HUES6 (cell line): ENCODE measurements around the gene IFI44L.

ENCODE experiments used
- H3K27ac ChIP-seq: 2 replicates; pipeline ENCODE4 v1.7.0; 2013; ENCODE audit warnings: low read depth, mild to moderate bottlenecking, low read length, inconsistent platforms
- H3K27me3 ChIP-seq: 2 replicates; pipeline ENCODE4 v1.6.1; 2013; ENCODE audit warnings: low read length; ENCODE audit not compliant: control insufficient read depth, insufficient read depth
- H3K36me3 ChIP-seq: 2 replicates; pipeline ENCODE4 v1.6.1; 2013; ENCODE audit warnings: low read length; ENCODE audit not compliant: control insufficient read depth, insufficient read depth
- H3K4me1 ChIP-seq: 2 replicates; pipeline ENCODE4 v1.6.1; 2013; ENCODE audit warnings: low read length; ENCODE audit not compliant: control insufficient read depth, insufficient read depth
- H3K4me3 ChIP-seq: 2 replicates; pipeline ENCODE4 v1.5.1; 2013; ENCODE audit warnings: low read depth, low read length
- H3K9ac ChIP-seq: one replicate; pipeline ENCODE4 v1.6.1; 2013; ENCODE audit warnings: mild to moderate bottlenecking, low read length
- H3K9me3 ChIP-seq: 2 replicates; pipeline ENCODE4 v1.6.1; 2013; ENCODE audit warnings: low read depth, low read length; ENCODE audit not compliant: control insufficient read depth, insufficient read depth

The IFI44L gene

DNA sequence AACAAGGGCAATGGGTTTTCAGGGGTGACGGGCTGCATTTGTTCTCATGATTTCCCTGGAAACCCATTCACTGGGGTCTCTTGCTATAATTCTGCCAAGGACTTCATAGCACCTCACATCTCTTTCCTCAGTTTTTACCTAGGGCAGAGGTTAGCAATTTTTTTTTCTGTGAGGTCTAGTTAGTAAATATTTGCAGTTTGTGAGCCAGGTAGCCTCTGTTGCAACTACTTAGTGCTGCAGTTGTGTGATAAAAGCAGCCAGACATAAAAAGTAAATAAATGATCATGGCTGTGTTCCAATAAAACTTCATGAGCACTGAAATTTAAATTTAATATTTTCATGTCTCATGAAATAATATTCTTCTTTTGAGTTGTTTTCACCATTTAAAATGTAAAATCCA, 67.1 kb downstream of the IFI44L start:
- Histone ChIP-seq H3K27me3 (no peaks in the 10 kb centered on the region), H3K4me3 (no peak overlapping the region), H3K9ac (no peak overlapping the region), H3K36me3 (no peaks in the 10 kb centered on the region), H3K4me1 (no peaks in the 10 kb centered on the region), H3K9me3 (no peaks in the 10 kb centered on the region), H3K27ac (no peak overlapping the region)

DNA sequence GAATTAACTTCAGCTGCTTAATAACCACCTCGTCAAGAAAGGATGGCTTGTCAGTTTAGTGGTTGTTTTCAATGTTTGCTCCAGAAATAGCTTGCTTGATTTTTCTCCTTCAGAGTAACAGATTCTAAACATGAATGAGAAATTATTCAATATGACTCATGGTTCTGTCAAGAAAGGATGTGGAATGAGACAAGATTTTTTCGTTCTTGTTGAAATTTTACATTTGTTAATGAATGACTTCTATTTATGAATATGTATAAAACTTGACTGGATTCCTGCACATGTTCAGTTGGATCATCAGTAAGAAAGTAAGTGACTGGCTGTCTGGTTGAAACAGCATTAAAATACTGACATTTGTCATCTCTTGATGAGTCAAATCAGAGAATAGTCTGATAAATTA, 67.7 kb downstream of the IFI44L start:
- Histone ChIP-seq H3K4me3 (no peak overlapping the region), H3K9me3 (no peaks in the 10 kb centered on the region), H3K4me1 (no peaks in the 10 kb centered on the region), H3K27ac (no peak overlapping the region), H3K27me3 (no peaks in the 10 kb centered on the region), H3K9ac (no peak overlapping the region), H3K36me3 (no peaks in the 10 kb centered on the region)

DNA sequence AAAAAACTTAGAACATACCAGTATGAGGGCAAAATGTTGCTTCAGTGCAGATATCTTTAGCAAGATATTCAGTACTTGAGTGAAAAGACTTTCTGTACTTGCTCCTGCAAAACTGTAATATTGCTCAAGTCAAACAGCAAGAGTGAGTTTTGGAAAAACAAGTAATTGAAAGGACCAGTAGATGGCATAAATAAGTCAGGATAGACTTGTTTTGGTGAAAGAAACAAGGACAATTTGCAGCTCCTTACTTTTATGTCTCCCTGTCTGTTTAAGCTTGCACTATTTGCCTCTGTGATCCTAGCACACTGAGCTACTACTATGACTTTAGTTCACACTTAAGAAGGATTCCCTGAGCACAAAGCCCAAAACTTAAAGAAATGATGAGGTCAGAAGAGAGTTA, 68.4 kb downstream of the IFI44L start:
- H3K4me3 ChIP-seq, result no peak overlapping the region
- no peak overlapping the region for H3K9ac ChIP-seq
- H3K27ac ChIP-seq, result no peak overlapping the region

DNA sequence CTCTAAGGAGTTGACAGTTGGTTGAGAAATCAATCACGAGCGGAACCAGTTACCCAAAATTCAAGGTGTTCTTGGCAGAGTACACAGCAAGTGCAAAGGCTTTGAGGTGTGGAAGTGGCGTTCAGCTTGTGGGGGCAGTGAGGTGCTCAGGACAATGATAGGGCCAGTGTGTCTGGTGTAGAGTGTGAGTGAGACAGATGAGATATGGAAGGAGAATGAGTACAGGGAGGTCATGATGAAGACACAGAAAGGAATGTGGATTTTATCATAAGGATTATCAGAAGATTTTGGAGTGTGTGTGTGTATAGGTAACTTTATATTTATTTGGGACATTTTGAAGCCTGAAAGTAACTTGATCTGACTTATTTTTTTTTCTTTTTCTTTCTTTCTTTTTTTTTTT, 70.3 kb downstream of the IFI44L start:
- no peak overlapping the region for H3K9ac ChIP-seq
- H3K27me3 ChIP-seq, result no peaks in the 10 kb centered on the region
- H3K4me3 ChIP-seq, result no peak overlapping the region
- no peaks in the 10 kb centered on the region for H3K36me3 ChIP-seq
- H3K27ac ChIP-seq, result no peak overlapping the region
- no peaks in the 10 kb centered on the region for H3K9me3 ChIP-seq
- H3K4me1 ChIP-seq, result no peaks in the 10 kb centered on the region

More for the DNA sequence above, 68.4 kb downstream of the IFI44L start:
- Histone ChIP-seq H3K4me1 (no peaks in the 10 kb centered on the region), H3K36me3 (no peaks in the 10 kb centered on the region), H3K9me3 (no peaks in the 10 kb centered on the region), H3K27me3 (no peaks in the 10 kb centered on the region)

DNA sequence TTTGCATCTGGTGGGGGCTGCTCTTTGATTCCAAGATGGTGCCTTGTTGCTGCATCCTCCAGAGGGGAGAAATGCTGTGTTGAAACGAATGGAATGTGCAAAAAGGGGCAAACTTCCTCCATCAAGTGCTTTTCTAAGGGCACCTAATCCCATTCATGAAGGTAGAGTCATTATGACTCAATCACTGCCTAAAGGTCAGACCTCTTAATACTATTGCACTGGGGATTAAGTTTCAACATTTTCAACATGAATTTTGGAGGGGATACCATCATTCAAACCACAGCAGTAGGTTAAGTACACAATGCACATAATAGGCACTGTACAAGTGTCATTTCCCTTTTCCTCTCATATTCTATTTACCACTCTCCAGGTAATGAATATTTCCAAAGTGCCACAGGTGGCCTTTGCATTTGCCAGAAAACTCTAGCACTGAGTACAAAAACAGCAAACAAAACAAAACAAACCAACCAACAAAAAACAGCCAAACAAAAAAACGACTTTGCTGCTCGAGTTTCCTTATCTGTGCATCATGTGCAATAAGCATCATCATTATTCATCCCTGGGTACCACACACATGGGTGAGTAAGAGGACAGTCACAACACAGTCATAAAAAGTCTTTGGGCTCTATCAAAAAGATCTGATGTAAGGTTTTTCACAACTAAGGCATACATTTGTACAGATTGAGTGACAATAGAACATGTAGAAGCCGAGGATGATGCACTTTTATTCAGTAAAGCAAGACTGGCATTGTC, 71.9 kb downstream of the IFI44L start:
- Histone ChIP-seq H3K9me3 (no peaks in the 10 kb centered on the region), H3K4me1 (no peaks in the 10 kb centered on the region), H3K9ac (no peak overlapping the region), H3K27ac (no peak overlapping the region), H3K4me3 (no peak overlapping the region), H3K27me3 (no peaks in the 10 kb centered on the region), H3K36me3 (no peaks in the 10 kb centered on the region)
